Mononuclear cell (primary cell): ENCODE data around the gene ASPM. TPM values are rescaled to one million over a fixed set of nuclear protein-coding genes. Genes with fewer than 3 reads are reported as not detected.
"Not testable (repeated sequence)": the region's sequence is repeated elsewhere in the genome, so short reads cannot be mapped to it uniquely, and the experiment has no call there.

Experiments
- H3K27me3 ChIP-seq: 2 replicates; pipeline ENCODE4 v1.6.0; 2011; ENCODE audit warnings: low read length, control low read depth; ENCODE audit not compliant: insufficient read depth
- H3K4me1 ChIP-seq: 2 replicates; pipeline ENCODE4 v1.5.1; 2011; ENCODE audit warnings: mild to moderate bottlenecking, low read length, control low read depth; ENCODE audit not compliant: insufficient read depth
- H3K4me3 ChIP-seq: 2 replicates; pipeline ENCODE4 v1.5.1; 2011; ENCODE audit warnings: mild to moderate bottlenecking, low read length, moderate library complexity
- H3K9me3 ChIP-seq: 2 replicates; pipeline ENCODE4 v1.5.1; 2011; ENCODE audit warnings: low read depth, mild to moderate bottlenecking, control low read depth, low read length
- total RNA-seq: library from RNA; depleted of rRNA; stranded (reverse); fragments of >200 nt; gene quantifications from one replicate; pipeline ENCODE4 v1.2.3, GENCODE V29; 2012

Gene ASPM
- total RNA-seq, 1 donor: 0.84 TPM

DNA sequence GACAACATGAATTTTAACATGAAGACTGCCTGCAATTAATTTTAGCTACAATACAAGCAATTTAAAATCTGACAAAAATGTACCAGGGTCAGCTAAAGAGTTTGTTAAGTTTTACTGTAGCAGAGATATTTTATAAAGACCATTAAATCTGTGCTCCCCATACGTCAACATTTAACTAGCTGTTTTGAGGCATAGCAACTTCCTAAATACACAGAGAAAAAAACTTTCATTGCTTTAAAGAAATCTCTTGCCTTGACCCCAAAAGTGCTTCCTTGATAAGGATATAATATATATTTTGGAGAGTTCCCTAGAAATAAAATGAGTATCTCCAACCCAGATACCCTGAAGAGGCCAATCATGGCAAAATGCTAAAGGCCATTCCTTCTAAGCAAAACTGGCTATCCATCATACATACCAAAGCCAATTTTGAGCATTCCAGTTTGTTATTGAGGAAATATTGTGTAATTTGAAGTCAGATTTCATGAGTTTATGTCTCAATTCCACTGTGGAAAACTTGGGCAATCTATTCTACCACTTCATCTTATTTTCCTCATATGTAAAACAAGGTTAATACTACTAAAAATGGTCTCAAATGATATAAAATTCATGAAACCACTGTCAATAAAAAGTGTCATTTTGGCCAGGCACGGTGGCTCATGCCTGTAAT is 19.1 kb downstream of the ASPM start:
- H3K27me3 ChIP-seq: no peaks in the 10 kb centered on the region
- H3K4me1 ChIP-seq: no peaks in the 10 kb centered on the region
- no peaks in the 10 kb centered on the region for H3K9me3 ChIP-seq
- H3K4me3 ChIP-seq: no peak overlapping the region

DNA sequence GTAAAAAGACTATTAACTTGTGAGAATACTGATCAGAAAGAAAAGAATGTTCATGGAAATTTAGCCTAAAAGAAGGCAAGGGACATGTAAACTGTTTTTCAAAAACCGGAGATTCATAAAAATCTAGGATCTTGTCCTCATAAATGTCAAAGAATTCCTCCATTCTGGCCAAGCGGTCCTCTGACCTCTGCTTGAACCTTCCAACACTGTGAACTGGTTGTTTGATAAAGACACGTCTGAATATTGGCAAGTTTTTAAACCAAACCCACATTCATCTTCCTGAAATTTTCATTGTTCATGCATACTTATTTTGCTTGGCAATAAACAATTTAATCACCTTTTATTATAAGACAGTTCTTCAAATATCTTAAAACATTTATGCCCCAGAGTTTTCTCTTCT is 19.8 kb downstream of the ASPM start:
- no peaks in the 10 kb centered on the region for H3K27me3 ChIP-seq
- H3K4me1 ChIP-seq: no peaks in the 10 kb centered on the region
- H3K4me3 ChIP-seq: no peak overlapping the region
- no peaks in the 10 kb centered on the region for H3K9me3 ChIP-seq

DNA sequence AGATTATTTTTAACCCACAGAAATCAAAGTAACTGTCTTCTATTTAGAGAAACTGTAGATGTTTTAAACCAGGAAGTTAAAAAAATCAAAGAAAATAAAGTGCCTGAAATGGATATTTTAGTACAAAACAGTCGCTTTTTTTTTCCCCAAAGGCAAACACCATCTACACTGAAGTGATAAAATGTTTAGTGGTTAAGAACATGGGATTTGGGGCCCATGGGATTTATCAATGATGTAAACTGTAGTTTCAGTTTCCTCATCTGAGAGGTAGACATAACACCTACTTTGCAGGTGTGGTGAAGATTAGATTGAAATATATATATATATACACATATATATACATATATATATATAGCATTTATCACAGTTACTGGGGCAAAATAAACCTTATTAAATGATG is 22.1 kb downstream of the ASPM start:
- no peaks in the 10 kb centered on the region for H3K27me3 ChIP-seq
- H3K9me3 ChIP-seq: no peaks in the 10 kb centered on the region
- H3K4me3 ChIP-seq: no peak overlapping the region
- H3K4me1 ChIP-seq: no peaks in the 10 kb centered on the region

DNA sequence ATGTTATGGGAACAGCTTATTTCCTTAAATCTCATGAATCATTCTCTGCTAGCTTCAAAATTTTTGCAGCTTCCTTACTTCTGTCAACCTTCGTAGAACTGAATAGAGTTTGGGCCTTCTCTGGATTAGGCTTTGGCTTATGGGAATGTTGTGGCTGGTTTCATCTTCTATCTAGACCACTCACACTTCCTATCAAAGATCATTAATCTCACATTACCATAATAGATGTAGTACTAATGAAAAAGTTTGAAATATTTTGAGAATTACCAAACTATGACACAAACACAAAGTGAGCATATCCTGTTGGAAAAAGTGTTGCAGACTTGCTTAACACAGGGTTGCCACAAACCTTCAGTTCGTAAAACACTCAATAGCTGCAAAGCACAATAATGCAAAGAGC is 30.3 kb downstream of the ASPM start:
- Histone ChIP-seq H3K4me3 (no peak overlapping the region), H3K27me3 (no peaks in the 10 kb centered on the region), H3K4me1 (no peaks in the 10 kb centered on the region), H3K9me3 (no peaks in the 10 kb centered on the region)

DNA sequence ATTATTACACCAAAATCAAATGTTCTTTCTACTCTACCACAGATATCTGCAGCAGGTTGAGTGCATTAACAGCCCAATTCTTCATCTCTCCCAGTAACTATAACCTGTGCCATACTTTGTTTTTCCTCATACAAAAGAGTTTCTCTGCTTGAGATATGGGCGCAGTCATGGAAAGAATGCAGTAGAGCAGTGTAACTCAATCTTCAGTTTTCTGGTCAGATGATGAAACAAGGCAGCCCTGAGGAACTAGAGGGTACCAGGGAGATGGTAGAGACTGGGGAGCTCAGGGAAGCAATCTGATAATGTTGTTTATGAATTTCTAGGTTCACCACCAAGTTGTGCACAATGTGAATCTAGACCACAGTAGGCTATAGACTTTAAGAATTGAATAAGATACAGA is 39.6 kb downstream of the ASPM start:
- Histone ChIP-seq H3K4me1 (no peaks in the 10 kb centered on the region), H3K4me3 (no peak overlapping the region), H3K9me3 (no peaks in the 10 kb centered on the region), H3K27me3 (no peaks in the 10 kb centered on the region)

DNA sequence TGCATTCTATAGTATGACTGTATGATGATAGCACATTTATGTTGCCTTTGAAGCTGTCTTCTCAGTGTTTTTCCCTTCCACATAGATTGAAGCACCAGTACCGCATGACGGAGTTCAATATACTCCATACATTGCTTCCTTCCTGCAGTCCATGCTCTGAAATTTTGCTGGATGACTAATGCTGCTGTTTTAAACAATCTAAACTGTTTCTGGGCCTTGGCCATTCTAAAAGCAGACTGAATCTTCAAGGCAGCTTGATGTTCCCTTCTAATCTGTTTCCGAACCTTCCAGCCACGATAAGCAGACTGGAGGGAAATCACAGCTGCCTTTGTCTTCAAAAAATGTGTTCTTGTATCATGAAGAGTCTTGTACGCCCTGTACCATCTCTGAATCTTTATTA is 43.2 kb downstream of the ASPM start:
- H3K4me3 ChIP-seq: no peak overlapping the region
- no peaks in the 10 kb centered on the region for H3K4me1 ChIP-seq
- H3K27me3 ChIP-seq: no peaks in the 10 kb centered on the region
- no peaks in the 10 kb centered on the region for H3K9me3 ChIP-seq

DNA sequence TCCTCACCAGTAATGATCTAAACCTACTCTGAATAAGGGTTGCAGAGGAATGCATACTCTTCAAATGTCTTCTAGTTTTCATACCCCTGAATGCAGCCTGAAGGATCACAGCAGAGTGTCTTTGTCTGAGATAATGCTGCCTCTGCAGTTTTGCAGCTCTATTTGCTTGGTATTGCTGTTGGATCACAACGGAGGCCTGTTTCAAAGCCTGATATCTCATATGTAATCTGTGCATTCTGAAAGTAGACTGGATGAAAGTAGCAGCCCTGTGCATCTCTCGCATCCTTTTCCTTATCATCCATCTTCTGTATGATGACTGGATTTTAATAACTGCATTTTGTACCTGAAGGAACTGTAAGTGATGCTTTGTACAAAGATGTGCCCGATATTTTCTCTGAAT is 44.5 kb downstream of the ASPM start:
- H3K27me3 ChIP-seq: no peaks in the 10 kb centered on the region
- H3K9me3 ChIP-seq: no peaks in the 10 kb centered on the region
- no peaks in the 10 kb centered on the region for H3K4me1 ChIP-seq
- H3K4me3 ChIP-seq: no peak overlapping the region

DNA sequence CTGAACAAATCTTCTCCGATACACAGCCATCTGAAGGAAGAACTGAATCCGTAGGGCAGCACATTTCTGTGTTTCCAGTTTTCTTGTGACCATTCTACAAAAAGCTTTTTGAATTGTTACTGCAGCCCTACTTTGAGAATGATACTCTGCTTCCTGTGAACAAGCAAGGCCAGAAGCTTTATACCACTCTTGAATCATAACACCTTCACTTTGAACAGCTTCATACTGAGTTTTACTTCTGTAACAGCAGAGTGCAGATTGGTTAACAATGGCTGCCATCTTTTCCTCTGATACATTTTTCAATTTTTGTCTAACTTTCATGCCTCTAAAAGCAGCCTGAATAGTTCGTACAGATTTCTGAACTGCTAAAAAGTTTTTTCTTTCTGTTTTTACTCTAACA is 45.8 kb downstream of the ASPM start:
- Histone ChIP-seq H3K4me1 (no peaks in the 10 kb centered on the region), H3K9me3 (no peaks in the 10 kb centered on the region), H3K27me3 (no peaks in the 10 kb centered on the region), H3K4me3 (no peak overlapping the region)

GRCh38 chr1:197099444-197099843 is 47.0 kb downstream of the ASPM start:
- Histone ChIP-seq H3K4me1 (no peaks in the 10 kb centered on the region), H3K4me3 (no peak overlapping the region), H3K9me3 (no peaks in the 10 kb centered on the region), H3K27me3 (no peaks in the 10 kb centered on the region)

DNA sequence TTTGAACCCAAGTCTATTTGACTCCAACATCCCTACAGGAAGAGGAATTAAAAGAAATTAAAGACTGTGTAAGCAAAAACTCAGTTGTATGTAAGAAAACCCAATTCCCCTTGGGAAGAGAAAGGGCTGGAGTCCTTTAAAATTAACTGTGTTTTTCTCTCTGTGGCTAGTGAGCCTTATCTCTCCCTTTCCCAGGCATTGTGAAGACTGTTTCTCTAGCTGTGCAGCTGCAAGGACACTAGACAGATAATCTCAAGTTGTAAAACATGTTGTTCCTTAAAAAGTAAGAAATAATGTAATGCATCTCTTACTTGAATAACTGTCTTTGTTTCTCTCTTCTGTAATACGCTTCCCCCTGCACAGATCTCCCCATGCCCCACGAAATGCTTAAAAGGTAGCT is 49.5 kb downstream of the ASPM start:
- H3K4me1 ChIP-seq, H3K27me3 ChIP-seq, H3K4me3 ChIP-seq, H3K9me3 ChIP-seq: not testable (repeated sequence)

DNA sequence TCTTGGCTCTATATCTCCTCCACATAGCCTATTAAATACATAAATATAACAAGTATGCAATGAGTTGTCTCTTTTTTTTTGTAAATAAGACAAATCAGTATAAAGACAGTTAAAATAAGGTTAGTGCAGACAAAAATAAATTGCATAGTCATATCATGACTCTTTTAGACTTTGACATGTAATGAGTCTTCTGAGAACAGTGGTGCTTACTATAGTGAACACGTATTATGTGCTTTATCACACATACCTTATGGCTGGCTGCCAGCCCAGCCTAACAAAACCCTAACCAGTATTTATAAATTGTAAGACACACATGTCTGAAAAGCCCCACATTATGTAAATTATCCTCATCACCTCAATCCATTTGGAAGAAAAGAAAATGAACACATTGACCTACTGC is 50.3 kb downstream of the ASPM start:
- H3K4me3 ChIP-seq: no peak overlapping the region
- no peaks in the 10 kb centered on the region for H3K4me1 ChIP-seq
- no peaks in the 10 kb centered on the region for H3K9me3 ChIP-seq
- H3K27me3 ChIP-seq: no peaks in the 10 kb centered on the region

DNA sequence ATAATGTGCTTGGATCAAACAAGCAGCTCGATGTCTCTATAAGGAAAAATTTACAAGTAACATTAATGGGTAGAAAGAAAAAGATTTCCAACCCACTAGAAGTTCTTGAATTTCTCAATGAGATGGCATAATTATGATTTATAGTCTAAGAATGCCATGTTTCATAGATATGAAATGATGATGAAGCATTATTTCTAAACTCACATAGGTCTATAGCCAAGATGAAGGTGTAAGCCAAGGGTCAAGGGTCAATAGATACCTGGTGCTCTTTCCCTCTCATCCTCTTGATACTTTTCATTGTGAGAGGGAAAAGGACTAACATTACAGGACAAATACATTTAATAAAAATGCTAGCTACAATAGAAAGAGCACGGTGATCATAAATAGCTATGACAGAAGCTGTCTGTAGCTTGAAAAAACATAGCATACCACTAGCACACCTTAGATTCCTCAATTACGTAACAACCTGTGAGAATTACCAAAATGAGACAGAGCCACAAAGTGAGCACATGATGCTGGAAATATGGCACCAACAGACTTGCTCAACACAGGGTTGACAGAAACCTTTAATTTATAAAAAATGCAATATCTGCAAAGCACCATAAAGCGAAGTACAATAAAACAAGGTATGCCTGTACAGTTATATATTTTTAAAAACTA is 53.1 kb downstream of the ASPM start:
- no peaks in the 10 kb centered on the region for H3K27me3 ChIP-seq
- no peaks in the 10 kb centered on the region for H3K4me1 ChIP-seq
- no peak overlapping the region for H3K4me3 ChIP-seq
- no peaks in the 10 kb centered on the region for H3K9me3 ChIP-seq

- no peaks in the 10 kb centered on the region for H3K9me3 ChIP-seq
- no peaks in the 10 kb centered on the region for H3K27me3 ChIP-seq
- H3K4me3 ChIP-seq: no peak overlapping the region
- H3K4me1 ChIP-seq: no peaks in the 10 kb centered on the region
Measured at GRCh38 chr1:197092491-197093023, 53.9 kb downstream of the ASPM start.

- no peaks in the 10 kb centered on the region for H3K9me3 ChIP-seq
- H3K4me1 ChIP-seq: no peaks in the 10 kb centered on the region
- no peak overlapping the region for H3K4me3 ChIP-seq
- H3K27me3 ChIP-seq: no peaks in the 10 kb centered on the region
Measured at GRCh38 chr1:197083474-197083873, 63.0 kb downstream of the ASPM start.

DNA sequence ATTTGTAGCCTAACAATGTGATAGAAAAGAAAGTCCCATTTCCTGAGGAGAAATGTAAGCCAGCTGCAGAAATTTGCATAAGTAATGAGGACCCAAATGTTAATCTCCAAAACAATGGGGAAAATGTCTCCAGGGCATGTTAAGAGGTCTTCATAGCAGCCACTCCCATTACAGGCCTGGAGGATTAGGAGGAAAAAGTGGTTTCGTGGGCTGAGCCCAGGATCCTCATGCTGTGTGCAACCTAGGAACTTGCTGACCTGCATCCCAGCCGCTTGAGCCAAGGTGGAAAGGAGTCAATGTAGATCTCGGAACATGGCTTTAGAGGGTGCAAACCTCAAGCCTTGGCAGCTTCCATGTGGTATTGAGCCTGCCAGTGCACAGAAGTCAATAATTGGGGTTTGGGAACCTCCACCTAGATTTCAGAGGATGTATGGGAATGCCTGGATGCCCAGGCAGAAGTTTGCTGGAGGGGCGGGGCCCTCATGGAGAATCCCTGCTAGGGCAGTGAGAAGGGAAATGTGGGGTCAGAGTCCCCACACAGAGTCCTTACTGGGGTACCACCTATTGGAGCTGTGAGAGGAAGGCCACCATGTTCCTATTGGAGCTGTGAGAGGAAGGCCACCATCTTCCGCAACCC is 65.2 kb downstream of the ASPM start:
- H3K9me3 ChIP-seq: no peaks in the 10 kb centered on the region
- H3K4me3 ChIP-seq: no peak overlapping the region
- H3K4me1 ChIP-seq: no peaks in the 10 kb centered on the region
- no peaks in the 10 kb centered on the region for H3K27me3 ChIP-seq

GRCh38 chr1:197080323-197080722 is 66.1 kb downstream of the ASPM start:
- Histone ChIP-seq H3K4me1 (no peaks in the 10 kb centered on the region), H3K9me3 (no peaks in the 10 kb centered on the region), H3K4me3 (no peak overlapping the region), H3K27me3 (no peaks in the 10 kb centered on the region)
